HG02571 (cell line): ENCODE measurements around the gene METTL1.

Experiments used
- ATAC-seq: cut with Tn5 transposase; IDR thresholded peaks from one replicate; pipeline ENCODE4 v1.9.1; 2021; ENCODE audit warnings: mild to moderate bottlenecking, moderate library complexity; ENCODE audit not compliant: unreplicated experiment

METTL1 gene

GRCh38 chr12:57769594-57769993 is 2.3 kb downstream of the METTL1 start:
- no peak for ATAC-seq

- ATAC-seq = no peak
These were observed 4.0 kb downstream of the METTL1 start for GRCh38 chr12:57767876-57768275.

GRCh38 chr12:57767305-57767698 is 4.6 kb downstream of the METTL1 start:
- ATAC-seq = no peak

GRCh38 chr12:57766464-57767304 is 5.2 kb downstream of the METTL1 start, which contains the start of gene CYP27B1:
Gene CYP27B1, minus strand, starts transcription at chr12:57767078. Its CDS starts 37 bp downstream, at chr12:57767041.
- ATAC-seq = no peak

GRCh38 chr12:57765698-57766463 is 6.0 kb downstream of the METTL1 start:
- ATAC-seq = no peak

- peak; percentile 57 for ATAC-seq
These were observed 6.8 kb downstream of the METTL1 start for GRCh38 chr12:57765003-57765697.

- ATAC-seq = no peak
These were observed 7.3 kb downstream of the METTL1 start for GRCh38 chr12:57764662-57765002.

GRCh38 chr12:57763881-57764661 is 7.8 kb downstream of the METTL1 start:
- ATAC-seq = no peak

GRCh38 chr12:57762463-57762862 is 9.4 kb downstream of the METTL1 start:
- ATAC-seq = no peak

GRCh38 chr12:57761391-57761998 is 10.4 kb downstream of the METTL1 start:
- no peak for ATAC-seq

GRCh38 chr12:57760347-57760982 is 11.4 kb downstream of the METTL1 start:
- no peak for ATAC-seq

GRCh38 chr12:57759360-57759980 is 12.4 kb downstream of the METTL1 start:
- ATAC-seq = no peak

GRCh38 chr12:57758552-57759359 is 13.1 kb downstream of the METTL1 start:
- no peak for ATAC-seq

- ATAC-seq = no peak
These were observed 14.1 kb downstream of the METTL1 start for GRCh38 chr12:57757771-57758170.

GRCh38 chr12:57756406-57757341 is 15.2 kb downstream of the METTL1 start:
- no peak for ATAC-seq

GRCh38 chr12:57755454-57756372 is 16.2 kb downstream of the METTL1 start:
- no peak for ATAC-seq

- no peak for ATAC-seq
These were observed 16.8 kb downstream of the METTL1 start for GRCh38 chr12:57755194-57755453.
